BE2C (cell line): ENCODE measurements around the gene F12.
A peak's percentile ranks its signal among the peaks of the same experiment; 100 is the strongest.

ENCODE experiments used
- DNase-seq: peaks from one replicate; pipeline ENCODE4 v3.0.0-alpha.2; 2020
- H3K27me3 ChIP-seq: fragments of 250-450 bp; sonication (Bioruptor Pico); 2 replicates; pipeline ENCODE4 v1.5.1; 2020; ENCODE audit warnings: mild to moderate bottlenecking
- H3K36me3 ChIP-seq: fragments of 250-450 bp; sonication (Bioruptor Pico); 2 replicates; pipeline ENCODE4 v1.5.1; 2020; ENCODE audit warnings: mild to moderate bottlenecking
- H3K4me1 ChIP-seq: fragments of 250-450 bp; sonication (Bioruptor Pico); 2 replicates; pipeline ENCODE4 v1.5.1; 2020
- H3K4me3 ChIP-seq: 2 replicates; pipeline ENCODE4 v1.5.1; 2011; ENCODE audit warnings: low read depth, low read length
- H3K9me3 ChIP-seq: fragments of 250-450 bp; sonication (Bioruptor Pico); 2 replicates; pipeline ENCODE4 v1.5.1; 2020
- CTCF ChIP-seq: IDR thresholded peaks from 2 replicates; pipeline ENCODE4 v1.5.1; 2012; ENCODE audit warnings: mild to moderate bottlenecking, low read depth, low read length

The F12 gene

GRCh38 chr5:177429248-177430040, 20.1 kb upstream of the F12 start:
- Histone ChIP-seq H3K36me3 (peaks cover 31% of the 10 kb centered on the region), H3K4me1 (peaks cover 15% of the 10 kb centered on the region), H3K4me3 (no peak overlapping the region), H3K9me3 (no peaks in the 10 kb centered on the region), H3K27me3 (no peaks in the 10 kb centered on the region)
- no peak for TF ChIP-seq CTCF
- no peak for DNase-seq

GRCh38 chr5:177428574-177429217, 19.3 kb upstream of the F12 start:
- Histone ChIP-seq H3K36me3 (peaks cover 23% of the 10 kb centered on the region), H3K27me3 (no peaks in the 10 kb centered on the region), H3K4me1 (peaks cover 15% of the 10 kb centered on the region), H3K9me3 (no peaks in the 10 kb centered on the region), H3K4me3 (no peak overlapping the region)
- DNase-seq: no peak
- no peak for TF ChIP-seq CTCF

- no peak for TF ChIP-seq CTCF
- Histone ChIP-seq H3K4me1 (peaks cover 15% of the 10 kb centered on the region), H3K27me3 (no peaks in the 10 kb centered on the region), H3K9me3 (no peaks in the 10 kb centered on the region), H3K36me3 (peaks cover 17% of the 10 kb centered on the region), H3K4me3 (peak overlapping the region; percentile 93)
- DNase-seq: peak; percentile 54
Measured at GRCh38 chr5:177427919-177428573, 18.7 kb upstream of the F12 start.

- H3K9me3 ChIP-seq: no peaks in the 10 kb centered on the region
Measured at GRCh38 chr5:177427211-177427822, 18.0 kb upstream of the F12 start.

GRCh38 chr5:177426566-177427210, 17.3 kb upstream of the F12 start, which contains the start of gene GRK6:
GRK6 (plus strand) TSS chr5:177426676; CDS start chr5:177426846, 170 bp downstream.
- DNase-seq: no peak
- H3K9me3 ChIP-seq: no peaks in the 10 kb centered on the region
- H3K36me3 ChIP-seq: peaks cover 6% of the 10 kb centered on the region
- peak within 1 kb of the TSS; percentile 93 for H3K4me3 ChIP-seq
- peaks cover 11% of the 10 kb centered on the region for H3K4me1 ChIP-seq
- no peaks in the 10 kb centered on the region for H3K27me3 ChIP-seq
- no peak for TF ChIP-seq CTCF

More at GRCh38 chr5:177427211-177427822, 18.0 kb upstream of the F12 start:
- peak; percentile 67 for DNase-seq
- Histone ChIP-seq H3K4me3 (peak overlapping the region; percentile 93), H3K36me3 (peaks cover 9% of the 10 kb centered on the region), H3K4me1 (peaks cover 15% of the 10 kb centered on the region), H3K27me3 (no peaks in the 10 kb centered on the region)
- no peak for TF ChIP-seq CTCF
